ENCODE measurements around the gene JDP2. TPM values are rescaled to one million over a fixed set of nuclear protein-coding genes. Genes with fewer than 3 reads are reported as not detected.

JDP2 gene
- total RNA-seq, 4 donors from 2014 or later, result 59.7 to 141 (median 78.4) TPM

DNA sequence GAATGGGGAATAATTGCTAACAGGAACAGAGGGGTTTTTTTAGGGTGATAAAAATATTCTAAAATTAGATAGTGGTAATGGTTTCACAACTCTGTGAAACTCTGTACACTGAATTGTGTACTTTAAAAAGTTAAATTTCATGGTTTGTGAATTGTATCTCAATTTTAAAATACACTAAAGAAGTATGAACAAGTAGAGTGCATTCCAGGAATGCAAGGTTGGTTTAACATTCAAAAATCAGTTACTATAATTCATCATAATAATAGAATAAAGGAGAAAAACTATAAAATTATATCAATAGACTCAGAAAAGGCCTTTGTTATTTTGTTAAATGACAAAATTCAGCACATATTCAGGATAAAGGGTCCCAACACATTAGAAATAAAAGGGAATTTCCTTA lies 83.4 kb downstream of the JDP2 start:
- no peak for DNase-seq (ENCODE audit: low spot score)
- ATAC-seq (ENCODE audit: low FRiP score), result no peak
- TF ChIP-seq, protein P1, sequence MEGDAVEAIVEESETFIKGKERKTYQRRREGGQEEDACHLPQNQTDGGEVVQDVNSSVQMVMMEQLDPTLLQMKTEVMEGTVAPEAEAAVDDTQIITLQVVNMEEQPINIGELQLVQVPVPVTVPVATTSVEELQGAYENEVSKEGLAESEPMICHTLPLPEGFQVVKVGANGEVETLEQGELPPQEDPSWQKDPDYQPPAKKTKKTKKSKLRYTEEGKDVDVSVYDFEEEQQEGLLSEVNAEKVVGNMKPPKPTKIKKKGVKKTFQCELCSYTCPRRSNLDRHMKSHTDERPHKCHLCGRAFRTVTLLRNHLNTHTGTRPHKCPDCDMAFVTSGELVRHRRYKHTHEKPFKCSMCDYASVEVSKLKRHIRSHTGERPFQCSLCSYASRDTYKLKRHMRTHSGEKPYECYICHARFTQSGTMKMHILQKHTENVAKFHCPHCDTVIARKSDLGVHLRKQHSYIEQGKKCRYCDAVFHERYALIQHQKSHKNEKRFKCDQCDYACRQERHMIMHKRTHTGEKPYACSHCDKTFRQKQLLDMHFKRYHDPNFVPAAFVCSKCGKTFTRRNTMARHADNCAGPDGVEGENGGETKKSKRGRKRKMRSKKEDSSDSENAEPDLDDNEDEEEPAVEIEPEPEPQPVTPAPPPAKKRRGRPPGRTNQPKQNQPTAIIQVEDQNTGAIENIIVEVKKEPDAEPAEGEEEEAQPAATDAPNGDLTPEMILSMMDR (IDR thresholded peaks at IDR 0.05), result no peak

DNA sequence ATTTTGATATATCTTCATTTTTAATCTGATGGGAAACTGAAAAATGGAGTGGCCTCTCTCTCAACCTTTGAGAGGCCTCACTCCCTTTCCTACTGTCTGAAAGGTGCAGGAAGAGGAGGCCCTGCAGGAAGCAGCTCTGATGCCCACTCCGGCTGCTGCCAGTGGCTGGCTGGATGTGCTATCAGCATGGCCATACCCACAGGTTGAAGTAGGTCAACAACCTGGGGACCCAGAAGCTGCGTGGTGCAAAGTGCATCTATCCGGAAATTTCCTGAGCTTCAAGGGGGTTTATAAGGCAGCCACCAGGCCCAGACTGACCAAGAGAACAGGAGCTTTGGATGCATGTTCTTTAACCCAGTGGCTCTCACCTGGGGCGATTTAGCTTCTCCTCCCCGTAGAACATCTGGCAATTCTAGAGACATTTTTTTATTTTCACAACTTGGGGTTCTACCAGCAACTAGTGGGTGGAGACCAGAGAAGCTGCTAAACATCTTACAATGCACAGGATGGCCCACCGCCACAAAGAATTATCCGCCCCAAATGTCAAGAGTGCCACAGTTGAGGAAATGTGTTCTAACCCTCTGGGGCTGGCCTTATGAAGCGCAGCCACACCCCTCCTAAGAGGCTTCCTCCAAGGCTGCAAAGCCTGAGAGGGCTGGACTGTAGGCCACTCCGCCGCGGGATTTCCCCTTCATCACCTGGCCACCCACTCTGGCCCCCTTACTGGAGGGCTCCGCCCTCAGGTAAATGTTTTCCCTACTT lies 86.3 kb downstream of the JDP2 start:
- ATAC-seq (ENCODE audit: low FRiP score) (no peak), DNase-seq (ENCODE audit: low spot score) (no peak)
- TF ChIP-seq, protein P1 (IDR thresholded peaks at IDR 0.05), result no peak

- TF ChIP-seq, protein P1 (IDR thresholded peaks at IDR 0.05), result no peak
- no peak for DNase-seq (ENCODE audit: low spot score)
- peak; percentile 68 for ATAC-seq (ENCODE audit: low FRiP score)
Observed at GRCh38 chr14:75514673-75515628, 87.1 kb downstream of the JDP2 start.

DNA sequence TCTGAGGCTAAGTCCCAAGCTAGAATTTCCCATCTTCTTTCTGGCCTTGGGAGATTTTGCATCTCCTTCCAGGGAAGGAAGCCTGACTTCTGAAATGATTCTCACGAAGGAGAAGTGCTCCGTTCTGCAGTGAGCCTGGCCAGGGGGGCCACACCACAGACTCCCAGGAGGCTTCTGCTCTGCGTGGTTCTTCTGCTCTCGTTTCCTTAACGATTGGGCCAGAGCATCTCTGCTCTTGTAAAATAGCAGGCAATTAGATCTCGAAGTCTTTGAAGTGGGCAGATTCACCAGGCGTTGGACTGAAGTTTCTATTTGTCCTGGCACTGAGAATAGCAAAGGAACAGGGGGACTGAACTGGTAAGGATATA lies 87.8 kb downstream of the JDP2 start:
- ATAC-seq (ENCODE audit: low FRiP score) (no peak), DNase-seq (ENCODE audit: low spot score) (no peak)
- TF ChIP-seq, protein P1 (IDR thresholded peaks at IDR 0.05), result no peak

DNA sequence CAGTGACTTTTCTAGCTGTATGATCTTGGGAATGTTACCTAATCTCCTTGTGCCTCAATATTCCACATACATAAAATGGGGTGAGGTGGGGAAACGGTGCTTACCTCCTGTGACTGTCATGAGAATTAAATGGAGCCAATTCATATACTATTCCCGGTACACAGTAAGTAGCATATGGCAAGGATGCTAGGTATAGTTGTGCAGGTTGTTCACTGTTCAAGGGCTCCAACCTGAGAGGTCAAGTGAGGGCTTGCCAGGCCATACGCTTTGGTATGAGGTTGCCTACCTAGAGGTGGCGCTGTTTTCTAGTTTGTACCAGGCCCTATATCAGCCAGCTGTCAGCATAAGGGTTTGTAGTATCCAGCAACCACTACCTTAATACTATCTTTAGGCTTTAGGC lies 90.8 kb downstream of the JDP2 start:
- TF ChIP-seq, protein P1 (IDR thresholded peaks at IDR 0.05), result no peak
- ATAC-seq (ENCODE audit: low FRiP score), result no peak
- no peak for DNase-seq (ENCODE audit: low spot score)

DNA sequence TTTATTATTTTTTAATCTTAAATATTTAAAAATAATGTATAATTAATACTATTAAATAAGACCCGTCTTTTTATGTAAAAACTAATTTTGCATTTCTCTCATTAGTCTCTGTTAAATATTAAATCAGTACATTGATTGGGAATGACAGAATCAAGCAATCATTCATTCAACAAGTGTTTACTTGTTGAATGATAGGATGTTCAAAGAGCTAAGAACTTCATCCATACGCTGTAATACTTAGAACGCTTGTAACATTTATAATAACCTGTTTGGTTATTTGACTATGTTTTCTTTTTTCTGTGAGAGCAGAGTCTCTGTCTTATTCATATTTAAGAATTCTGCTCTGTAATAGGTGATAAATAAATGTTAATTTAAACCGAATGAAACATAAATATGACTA lies 91.6 kb downstream of the JDP2 start:
- DNase-seq (ENCODE audit: low spot score) (no peak), ATAC-seq (ENCODE audit: low FRiP score) (no peak)
- TF ChIP-seq, protein P1 (IDR thresholded peaks at IDR 0.05), result no peak
